Mesenteric fat pad (tissue), 1 donor: ENCODE data around the gene KHNYN. TPM values are rescaled to one million over a fixed set of nuclear protein-coding genes. Genes with fewer than 3 reads are reported as not detected.

ENCODE experiments used
- DNase-seq: peaks from one replicate; pipeline ENCODE4 v3.0.0-alpha.2; 2020; ENCODE audit warnings: low spot score
- total RNA-seq: library from RNA; stranded (reverse); fragmentation: NEBNext Ultra II Directional; extraction: Animal tissue kit (Norgen Biotek cat#: 25700); gene quantifications from one replicate; pipeline ENCODE4 v1.2.1, GENCODE V29; 2021
- donor health status: DM: yes; HTN: yes; CAD: no.

The KHNYN gene
- total RNA-seq, 1 donor from 2014 or later: 41.4 TPM

- DNase-seq: no peak
Measured at GRCh38 chr14:24399999-24400718, 29.6 kb upstream of the KHNYN start.

- DNase-seq: no peak
Measured at GRCh38 chr14:24401810-24402702, 27.7 kb upstream of the KHNYN start.

DNA sequence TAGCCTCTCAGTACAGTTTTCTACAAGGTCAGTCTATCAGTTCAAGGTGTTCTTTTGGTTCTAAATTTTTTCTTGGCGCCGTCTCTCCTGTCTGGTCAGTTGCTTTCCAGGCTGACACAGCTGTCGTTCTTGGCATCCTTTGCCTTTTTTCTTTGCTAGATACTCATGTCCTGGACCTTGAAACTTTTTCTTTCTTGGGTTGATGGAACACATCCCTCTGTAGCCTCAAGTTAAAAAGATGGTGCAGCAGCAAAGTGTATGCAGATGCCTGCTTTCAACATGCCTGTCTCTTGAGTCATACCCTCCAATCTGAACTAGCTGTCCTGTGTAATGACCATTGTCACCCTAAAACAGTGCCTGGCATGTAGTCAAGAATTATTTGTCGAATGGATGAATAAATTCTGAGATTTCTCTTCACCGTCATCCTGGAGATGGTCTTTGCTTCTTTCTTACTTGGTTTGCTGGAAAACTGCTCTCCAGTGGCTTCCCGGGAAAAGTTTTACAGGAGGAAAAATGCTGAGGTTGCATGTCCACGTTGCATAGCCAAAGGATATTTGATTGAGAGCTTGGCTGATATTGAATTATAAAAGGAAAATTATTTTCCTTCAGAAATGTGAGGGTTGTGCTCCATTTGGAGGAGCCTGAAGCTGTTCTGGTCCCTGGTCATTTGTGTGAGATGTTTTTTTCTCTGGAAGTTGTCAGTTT lies 26.3 kb upstream of the KHNYN start:
- no peak for DNase-seq

- no peak for DNase-seq
Measured at GRCh38 chr14:24404814-24405213, 24.9 kb upstream of the KHNYN start.

DNA sequence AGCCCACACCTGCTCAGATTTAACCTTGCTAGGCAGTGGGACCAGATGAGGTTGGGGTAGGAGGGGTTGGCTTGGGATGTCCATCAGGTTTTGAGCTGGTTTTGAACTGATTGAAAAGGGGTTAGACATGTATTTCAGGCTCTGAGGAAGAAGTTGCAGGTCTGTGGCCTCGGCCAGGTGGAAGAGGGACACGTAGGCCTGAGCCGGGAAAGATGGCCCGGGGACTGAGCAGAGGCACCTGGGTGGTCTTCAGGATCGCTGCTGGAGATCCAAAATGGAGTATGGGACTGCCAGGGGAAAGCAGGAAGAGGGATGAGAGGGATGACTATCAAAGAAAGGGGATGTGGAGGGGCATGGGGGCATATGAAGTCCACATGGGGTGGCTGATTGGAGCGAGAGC lies 23.3 kb upstream of the KHNYN start:
- DNase-seq: no peak

GRCh38 chr14:24407608-24408325 lies 22.0 kb upstream of the KHNYN start:
- peak; percentile 84 for DNase-seq

- DNase-seq: no peak
Measured at GRCh38 chr14:24408764-24409163, 21.0 kb upstream of the KHNYN start.

- no peak for DNase-seq
Measured at GRCh38 chr14:24409192-24409591, 20.6 kb upstream of the KHNYN start.

DNA sequence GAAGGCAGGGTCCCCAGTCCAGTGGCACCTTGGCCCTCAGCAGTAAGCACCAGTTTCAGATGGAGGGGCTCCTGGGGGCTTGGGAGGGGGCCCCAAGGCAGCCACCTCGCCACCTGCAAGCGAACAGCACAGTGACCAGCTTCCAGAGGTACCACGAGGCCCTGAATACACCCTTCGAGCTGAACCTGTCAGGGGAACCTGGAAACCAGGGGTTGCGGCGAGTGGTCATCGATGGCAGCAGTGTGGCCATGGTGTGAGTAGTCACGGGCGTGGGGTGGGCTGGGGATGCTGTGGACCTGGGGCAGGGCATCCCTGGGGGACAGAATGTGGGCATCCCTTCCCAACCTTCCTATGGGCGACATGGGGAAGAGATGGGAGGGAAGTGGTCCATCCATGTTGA lies 19.8 kb upstream of the KHNYN start:
- no peak for DNase-seq

DNA sequence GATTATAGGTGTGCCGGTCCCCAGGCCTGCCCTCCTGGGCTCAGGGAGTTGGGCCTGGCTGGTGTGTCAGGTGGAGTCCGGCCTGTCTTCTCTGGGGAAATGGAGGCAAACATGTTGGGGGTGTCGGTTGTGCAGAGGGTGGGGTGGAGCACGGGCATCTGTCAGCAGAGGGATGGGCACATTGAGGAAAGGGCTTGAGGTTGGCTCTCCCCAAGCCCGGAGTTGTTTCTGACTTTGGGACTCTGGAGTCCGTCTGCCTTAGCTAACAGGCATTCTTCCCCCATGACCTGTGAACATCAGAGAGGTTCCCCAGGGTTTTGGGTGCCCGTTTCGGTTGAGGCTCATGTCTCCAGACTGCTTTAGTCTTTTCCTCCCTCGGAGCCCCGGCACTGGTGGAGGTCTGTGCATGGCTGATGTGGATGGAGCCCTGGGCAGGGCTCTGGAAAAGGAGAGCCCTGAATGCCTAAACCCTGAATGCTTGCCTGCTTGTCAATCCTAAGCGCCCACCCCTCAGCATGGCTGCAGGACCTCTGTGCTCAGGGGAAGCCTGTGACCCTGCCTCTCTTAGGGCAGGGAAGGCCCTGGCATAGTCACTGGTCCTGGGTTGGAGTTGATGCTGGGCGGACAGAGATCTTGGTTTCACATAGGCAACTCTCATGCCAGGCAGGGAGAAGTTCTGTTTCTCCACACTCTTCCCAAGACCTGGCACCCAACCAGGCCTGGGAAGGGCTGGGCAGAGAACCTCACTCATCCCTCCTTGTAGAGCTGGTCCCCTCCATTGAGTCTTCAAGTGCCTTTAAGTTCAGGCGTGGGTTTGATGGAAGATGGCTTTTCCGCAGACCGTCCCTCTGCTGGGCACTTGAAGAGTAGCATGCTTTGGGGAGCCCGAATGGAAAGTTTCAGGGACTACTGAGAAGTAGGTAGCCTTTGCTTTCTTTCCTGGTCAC lies 18.0 kb upstream of the KHNYN start:
- DNase-seq: no peak

GRCh38 chr14:24414077-24414476 lies 15.7 kb upstream of the KHNYN start:
- DNase-seq: no peak

DNA sequence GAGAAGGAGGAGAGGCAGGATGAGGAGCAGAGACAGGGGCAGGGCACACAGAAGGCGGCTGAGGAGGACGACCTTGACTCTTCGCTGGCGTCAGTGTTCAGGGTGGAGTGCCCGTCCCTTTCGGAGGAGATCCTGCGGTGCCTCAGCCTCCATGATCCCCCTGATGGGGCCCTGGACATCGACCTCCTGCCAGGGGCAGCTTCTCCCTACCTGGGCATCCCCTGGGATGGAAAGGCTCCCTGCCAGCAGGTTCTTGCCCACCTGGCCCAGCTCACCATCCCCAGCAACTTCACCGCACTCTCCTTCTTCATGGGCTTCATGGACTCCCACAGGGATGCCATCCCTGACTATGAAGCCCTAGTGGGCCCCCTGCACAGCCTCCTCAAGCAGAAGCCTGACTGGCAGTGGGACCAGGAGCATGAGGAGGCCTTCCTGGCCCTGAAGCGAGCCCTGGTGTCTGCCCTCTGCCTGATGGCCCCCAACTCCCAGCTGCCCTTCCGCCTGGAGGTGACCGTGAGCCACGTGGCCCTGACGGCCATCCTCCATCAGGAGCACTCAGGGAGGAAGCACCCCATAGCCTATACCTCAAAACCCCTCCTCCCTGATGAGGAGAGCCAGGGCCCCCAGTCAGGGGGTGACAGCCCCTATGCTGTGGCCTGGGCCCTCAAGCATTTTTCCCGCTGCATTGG lies 14.9 kb upstream of the KHNYN start:
- peak; percentile 83 for DNase-seq

GRCh38 chr14:24415421-24416253 lies 14.1 kb upstream of the KHNYN start:
- peak; percentile 77 for DNase-seq

DNA sequence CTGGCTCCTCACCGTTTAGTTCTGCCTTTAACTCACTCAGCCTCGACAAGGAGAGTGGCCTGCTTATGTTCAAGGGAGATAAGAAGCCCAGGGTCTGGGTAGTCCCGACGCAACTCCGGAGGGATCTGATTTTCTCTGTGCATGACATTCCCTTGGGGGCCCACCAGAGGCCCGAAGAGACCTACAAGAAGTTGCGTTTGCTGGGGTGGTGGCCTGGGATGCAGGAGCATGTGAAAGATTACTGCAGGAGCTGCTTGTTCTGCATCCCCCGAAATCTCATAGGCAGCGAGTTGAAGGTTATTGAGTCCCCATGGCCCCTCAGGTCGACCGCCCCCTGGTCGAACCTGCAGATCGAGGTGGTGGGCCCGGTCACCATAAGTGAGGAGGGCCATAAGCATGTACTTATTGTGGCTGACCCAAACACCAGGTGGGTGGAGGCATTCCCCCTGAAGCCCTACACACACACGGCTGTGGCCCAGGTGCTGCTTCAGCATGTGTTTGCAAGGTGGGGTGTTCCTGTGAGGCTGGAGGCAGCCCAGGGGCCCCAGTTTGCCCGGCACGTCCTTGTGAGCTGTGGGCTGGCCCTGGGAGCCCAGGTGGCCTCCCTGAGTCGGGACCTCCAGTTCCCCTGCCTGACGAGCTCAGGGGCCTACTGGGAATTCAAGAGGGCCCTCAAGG lies 13.4 kb upstream of the KHNYN start:
- peak; percentile 74 for DNase-seq

DNA sequence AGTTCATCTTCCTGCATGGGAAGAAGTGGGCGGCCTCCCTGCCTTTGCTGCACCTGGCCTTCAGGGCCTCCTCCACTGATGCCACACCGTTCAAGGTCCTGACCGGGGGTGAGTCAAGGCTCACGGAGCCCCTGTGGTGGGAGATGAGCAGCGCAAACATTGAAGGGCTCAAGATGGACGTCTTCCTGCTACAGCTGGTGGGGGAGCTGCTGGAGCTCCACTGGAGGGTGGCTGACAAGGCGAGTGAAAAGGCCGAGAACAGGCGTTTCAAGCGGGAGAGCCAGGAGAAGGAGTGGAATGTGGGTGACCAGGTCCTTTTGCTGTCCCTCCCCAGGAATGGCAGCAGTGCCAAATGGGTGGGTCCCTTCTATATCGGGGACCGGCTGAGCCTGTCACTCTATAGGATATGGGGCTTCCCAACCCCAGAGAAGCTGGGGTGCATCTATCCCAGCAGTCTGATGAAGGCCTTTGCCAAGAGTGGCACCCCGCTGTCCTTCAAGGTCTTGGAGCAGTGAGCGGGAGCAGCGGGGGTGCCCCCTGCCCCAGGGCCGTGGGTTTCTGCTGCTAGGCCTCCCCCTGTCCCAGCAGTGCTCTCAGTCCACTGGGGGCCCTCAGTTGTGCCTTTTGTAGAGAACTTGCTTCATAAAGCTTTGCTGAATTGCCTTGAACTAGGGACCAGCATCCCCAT lies 12.7 kb upstream of the KHNYN start:
- peak; percentile 85 for DNase-seq

DNA sequence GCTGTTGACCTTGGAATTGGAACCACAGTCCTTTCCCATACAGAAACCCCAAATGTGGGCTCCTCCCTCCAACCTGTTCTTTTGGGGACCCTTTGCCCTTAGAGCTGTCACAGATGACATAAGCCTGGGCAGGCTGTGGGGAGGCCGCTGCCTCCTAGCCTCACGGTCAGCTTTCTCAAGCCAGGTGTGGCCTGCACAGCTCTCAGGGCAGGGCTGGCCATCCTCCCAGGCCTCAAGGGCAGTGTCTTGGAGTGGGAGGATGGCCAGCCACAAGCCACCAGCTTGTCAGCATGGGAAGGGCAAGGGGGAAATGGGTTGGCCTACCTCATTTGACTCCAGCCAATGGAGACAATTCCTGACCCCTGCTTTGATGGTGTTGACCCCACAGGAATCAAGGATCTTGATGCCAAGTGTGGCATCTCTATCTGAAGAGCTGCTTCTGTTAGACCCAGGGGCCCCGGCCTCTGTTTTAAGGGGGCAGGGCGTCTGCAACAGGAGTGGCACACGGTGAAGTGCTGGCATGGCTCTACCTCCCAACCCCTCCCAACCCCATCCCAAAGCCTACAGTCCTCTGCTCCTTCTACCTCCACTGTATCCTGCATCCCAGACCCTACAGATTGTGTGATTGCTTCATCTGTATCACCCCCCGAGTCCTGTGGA lies 11.8 kb upstream of the KHNYN start:
- DNase-seq: peak; percentile 73

GRCh38 chr14:24418492-24418873 lies 11.3 kb upstream of the KHNYN start:
- DNase-seq: peak; percentile 80
